ENCODE measurements around the gene TMEM18.
"Not testable (repeated sequence)": the region's sequence is repeated elsewhere in the genome, so short reads cannot be mapped to it uniquely, and the experiment has no call there.

Gene TMEM18

GRCh38 chr2:688504-689076 lies 11.4 kb upstream of the TMEM18 start:
- Histone ChIP-seq H3K4me3 (replicated peaks; ENCODE audit: low read depth, low read length) (no peak overlapping the region), H3K27me3 (replicated peaks; ENCODE audit: control insufficient read depth, insufficient read depth, low read length) (no peaks in the 10 kb centered on the region), H3K36me3 (ENCODE audit: control insufficient read depth, insufficient read depth, low read length) (no peaks in the 10 kb centered on the region)
- no peak for TF ChIP-seq CTCF (IDR thresholded peaks at IDR 0.05; ENCODE audit: insufficient read depth, low read length, poor library complexity, severe bottlenecking)
- DNase-seq (ENCODE audit: extremely low read depth, insufficient read length) = no peak

GRCh38 chr2:685421-685820 lies 8.2 kb upstream of the TMEM18 start:
- no peak overlapping the region for H3K4me3 ChIP-seq (replicated peaks; ENCODE audit: low read depth, low read length)
- no peak for DNase-seq (ENCODE audit: extremely low read depth, insufficient read length)
- H3K27me3 ChIP-seq (replicated peaks; ENCODE audit: control insufficient read depth, insufficient read depth, low read length) = no peaks in the 10 kb centered on the region
- TF ChIP-seq CTCF (IDR thresholded peaks at IDR 0.05; ENCODE audit: insufficient read depth, low read length, poor library complexity, severe bottlenecking) = no peak
- no peaks in the 10 kb centered on the region for H3K36me3 ChIP-seq (ENCODE audit: control insufficient read depth, insufficient read depth, low read length)

DNA sequence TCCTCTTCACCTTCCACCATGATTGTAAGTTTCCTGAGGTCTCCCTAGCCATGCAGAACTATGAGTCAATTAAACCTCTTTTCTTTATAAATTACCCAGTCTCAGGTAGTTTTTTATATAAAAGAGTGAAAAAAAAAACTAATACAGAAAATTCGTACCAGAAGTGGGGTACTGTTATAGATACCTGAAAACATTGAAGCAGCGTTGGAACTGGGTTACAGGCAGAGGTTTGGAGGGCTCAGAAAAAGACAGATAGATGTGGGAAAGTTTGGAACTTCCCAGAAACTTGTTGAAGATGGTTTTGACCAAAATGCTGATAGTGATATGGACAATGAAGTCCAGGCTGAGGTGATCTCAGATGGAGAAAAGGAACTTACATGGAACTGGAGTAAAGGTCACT lies 7.7 kb upstream of the TMEM18 start:
- not testable (repeated sequence) for H3K4me3 ChIP-seq (replicated peaks; ENCODE audit: low read depth, low read length); H3K27me3 ChIP-seq (replicated peaks; ENCODE audit: control insufficient read depth, insufficient read depth, low read length); DNase-seq (ENCODE audit: extremely low read depth, insufficient read length); H3K36me3 ChIP-seq (ENCODE audit: control insufficient read depth, insufficient read depth, low read length)

DNA sequence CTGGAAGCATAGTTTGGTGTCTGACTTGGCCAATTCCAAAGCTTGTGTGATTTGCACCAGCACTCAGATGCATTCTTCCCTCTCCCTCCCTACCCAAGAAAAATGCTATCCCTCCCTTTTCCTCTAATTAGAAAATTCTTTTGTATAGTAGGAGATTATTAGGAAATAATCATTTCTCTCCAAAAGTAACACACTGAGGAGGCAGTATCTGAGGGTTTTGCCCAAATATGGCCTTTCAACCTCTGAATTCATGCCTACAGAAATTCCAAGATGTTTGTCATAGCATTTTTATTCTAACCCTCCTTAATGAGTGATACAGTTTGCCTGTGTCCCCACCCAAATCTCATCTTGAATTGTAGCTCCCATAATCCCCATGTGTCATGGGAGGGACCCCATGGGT lies 5.0 kb upstream of the TMEM18 start:
- TF ChIP-seq CTCF (IDR thresholded peaks at IDR 0.05; ENCODE audit: insufficient read depth, low read length, poor library complexity, severe bottlenecking) = no peak
- no peaks in the 10 kb centered on the region for H3K36me3 ChIP-seq (ENCODE audit: control insufficient read depth, insufficient read depth, low read length)
- no peak overlapping the region for H3K4me3 ChIP-seq (replicated peaks; ENCODE audit: low read depth, low read length)
- no peak for DNase-seq (ENCODE audit: extremely low read depth, insufficient read length)
- no peaks in the 10 kb centered on the region for H3K27me3 ChIP-seq (replicated peaks; ENCODE audit: control insufficient read depth, insufficient read depth, low read length)

GRCh38 chr2:681312-681711 lies 4.1 kb upstream of the TMEM18 start:
- no peak for TF ChIP-seq CTCF (IDR thresholded peaks at IDR 0.05; ENCODE audit: insufficient read depth, low read length, poor library complexity, severe bottlenecking)

GRCh38 chr2:680496-680895 lies 3.3 kb upstream of the TMEM18 start:
- no peak for TF ChIP-seq CTCF (IDR thresholded peaks at IDR 0.05; ENCODE audit: insufficient read depth, low read length, poor library complexity, severe bottlenecking)
- H3K27me3 ChIP-seq (replicated peaks; ENCODE audit: control insufficient read depth, insufficient read depth, low read length) = no peaks in the 10 kb centered on the region
- no peak overlapping the region for H3K4me3 ChIP-seq (replicated peaks; ENCODE audit: low read depth, low read length)
- DNase-seq (ENCODE audit: extremely low read depth, insufficient read length) = no peak
- H3K36me3 ChIP-seq (ENCODE audit: control insufficient read depth, insufficient read depth, low read length) = no peaks in the 10 kb centered on the region; the same call in 1 of the 2 replicates

More at GRCh38 chr2:681312-681711, 4.1 kb upstream of the TMEM18 start:
- no peaks in the 10 kb centered on the region for H3K27me3 ChIP-seq (replicated peaks; ENCODE audit: control insufficient read depth, insufficient read depth, low read length)
- DNase-seq (ENCODE audit: extremely low read depth, insufficient read length) = no peak
- H3K4me3 ChIP-seq (replicated peaks; ENCODE audit: low read depth, low read length) = no peak overlapping the region
- H3K36me3 ChIP-seq (ENCODE audit: control insufficient read depth, insufficient read depth, low read length) = no peaks in the 10 kb centered on the region
